GOT3 (cell line): ENCODE measurements around the gene GALNT8.
"Not testable (repeated sequence)": the region's sequence is repeated elsewhere in the genome, so short reads cannot be mapped to it uniquely, and the experiment has no call there.

ENCODE experiments used
- DNase-seq: peaks from one replicate; lab custom pipeline; 2025; ENCODE audit warnings: mixed read lengths; lab: John Stamatoyannopoulos, UW

Gene GALNT8

GRCh38 chr12:4719821-4720636, at the start of gene GALNT8:
Gene GALNT8 (plus strand): TSS chr12:4720400. CDS start chr12:4720678, 278 bp downstream.
- no peak for DNase-seq

- no peak for DNase-seq
Measured at GRCh38 chr12:4679711-4680110, 40.5 kb upstream of the GALNT8 start.

GRCh38 chr12:4681732-4682131, 38.5 kb upstream of the GALNT8 start:
- DNase-seq = no peak

GRCh38 chr12:4685317-4685716, 34.9 kb upstream of the GALNT8 start:
- no peak for DNase-seq

GRCh38 chr12:4690760-4691159, 29.4 kb upstream of the GALNT8 start:
- no peak for DNase-seq

GRCh38 chr12:4700621-4701026, 19.6 kb upstream of the GALNT8 start:
- DNase-seq = no peak

GRCh38 chr12:4701395-4702190, 18.6 kb upstream of the GALNT8 start:
- DNase-seq = no peak

- no peak for DNase-seq
Measured at GRCh38 chr12:4703676-4704075, 16.5 kb upstream of the GALNT8 start.

GRCh38 chr12:4705824-4706223, 14.4 kb upstream of the GALNT8 start:
- DNase-seq = no peak

- DNase-seq = no peak
Measured at GRCh38 chr12:4707306-4707705, 12.9 kb upstream of the GALNT8 start.

GRCh38 chr12:4710113-4710512, 10.1 kb upstream of the GALNT8 start:
- no peak for DNase-seq

GRCh38 chr12:4714879-4715278, 5.3 kb upstream of the GALNT8 start:
- DNase-seq = no peak

GRCh38 chr12:4717806-4718205, 2.4 kb upstream of the GALNT8 start:
- no peak for DNase-seq

GRCh38 chr12:4720637-4720995, 416 bp downstream of the GALNT8 start:
- no peak for DNase-seq

GRCh38 chr12:4721587-4721986, 1.4 kb downstream of the GALNT8 start:
- not testable (repeated sequence) for DNase-seq

- no peak for DNase-seq
Measured at GRCh38 chr12:4723226-4723625, 3.0 kb downstream of the GALNT8 start.

GRCh38 chr12:4725057-4725456, 4.9 kb downstream of the GALNT8 start:
- DNase-seq = no peak

- DNase-seq = no peak
Measured at GRCh38 chr12:4734625-4735340, 14.6 kb downstream of the GALNT8 start.

GRCh38 chr12:4736091-4736490, 15.9 kb downstream of the GALNT8 start:
- no peak for DNase-seq

GRCh38 chr12:4738541-4738940, 18.3 kb downstream of the GALNT8 start:
- no peak for DNase-seq

GRCh38 chr12:4742416-4742970, 22.3 kb downstream of the GALNT8 start:
- no peak for DNase-seq

GRCh38 chr12:4743046-4743445, 22.8 kb downstream of the GALNT8 start:
- DNase-seq = no peak
